ENCODE data around the gene WDFY4. TPM values are rescaled to one million over a fixed set of nuclear protein-coding genes. Genes with fewer than 3 reads are reported as not detected.

The WDFY4 gene
- polyA plus RNA-seq, 1 donor (not counting 4 experiments of a cell fraction or from before 2014, with no cell fraction given) = 0.04 TPM

- no peak for FAIRE-seq
- Histone ChIP-seq H3K79me2 (ENCODE audit: control insufficient read depth, insufficient read depth, low read length) (no peaks in the 10 kb centered on the region), H3K4me1 (ENCODE audit: control insufficient read depth, extremely low read depth, insufficient read depth, low read length) (no peaks in the 10 kb centered on the region), H3K9ac (ENCODE audit: control insufficient read depth, extremely low read depth, insufficient read depth, low read length) (no peak overlapping the region), H3K36me3 (ENCODE audit: control insufficient read depth in 2 of 2, extremely low read depth in 1 of 2, insufficient read depth in 2 of 2, low read length in 2 of 2) (no peaks in the 10 kb centered on the region), H4K20me1 (ENCODE audit: control insufficient read depth, extremely low read depth, insufficient read depth, low read length) (no peaks in the 10 kb centered on the region), H3K9me3 (ENCODE audit: control insufficient read depth, low read depth, low read length) (no peaks in the 10 kb centered on the region), H3K4me3 (ENCODE audit: control insufficient read depth in 2 of 3, extremely low read depth in 1 of 3, insufficient read depth in 2 of 3, low read depth in 1 of 3, low read length in 3 of 3) (no peak overlapping the region), H3K4me2 (ENCODE audit: control insufficient read depth, extremely low read depth, insufficient read depth, low read depth, low read length) (no peak overlapping the region), H3K9me1 (ENCODE audit: control insufficient read depth, extremely low read depth, insufficient read depth, low read length) (no peaks in the 10 kb centered on the region), H3K27ac (ENCODE audit: control insufficient read depth, insufficient read depth, low read length) (no peak overlapping the region), H2AFZ (ENCODE audit: control insufficient read depth, low read length) (no peak overlapping the region), H3K27me3 (ENCODE audit: control insufficient read depth, extremely low read depth, insufficient read depth, low read length) (peaks cover 2% of the 10 kb centered on the region)
- no peak for DNase-seq (ENCODE audit: low read depth, low spot score)
- TF ChIP-seq EZH2 (IDR thresholded peaks at IDR 0.05; ENCODE audit: low read length) (no peak), CTCF (optimal IDR thresholded peaks at IDR 0.05 in 1 of 3, IDR thresholded peaks at IDR 0.05 in 1 of 3, conservative IDR thresholded peaks at IDR 0.05 in 1 of 3; ENCODE audit: extremely low read depth in 1 of 3, insufficient read depth in 2 of 3, low read length in 3 of 3) (no peak)
- dilution Hi-C loops (cut with MboI; ENCODE audit: extremely low pct_ligation_motif_present, low sequenced_read_pairs) = no loop called here
These were observed 339.8 kb downstream of the WDFY4 start for GRCh38 chr10:49024484-49024883.

GRCh38 chr10:49025347-49025983 lies 340.8 kb downstream of the WDFY4 start:
- H3K4me2 ChIP-seq (ENCODE audit: control insufficient read depth, extremely low read depth, insufficient read depth, low read depth, low read length) = no peak overlapping the region
- no peak overlapping the region for H3K9ac ChIP-seq (ENCODE audit: control insufficient read depth, extremely low read depth, insufficient read depth, low read length)
- H3K36me3 ChIP-seq (ENCODE audit: control insufficient read depth in 2 of 2, extremely low read depth in 1 of 2, insufficient read depth in 2 of 2, low read length in 2 of 2) = no peaks in the 10 kb centered on the region
- FAIRE-seq (no peak), DNase-seq (ENCODE audit: low read depth, low spot score) (no peak)
- H3K4me1 ChIP-seq (ENCODE audit: control insufficient read depth, extremely low read depth, insufficient read depth, low read length) = no peaks in the 10 kb centered on the region
- no peaks in the 10 kb centered on the region for H4K20me1 ChIP-seq (ENCODE audit: control insufficient read depth, extremely low read depth, insufficient read depth, low read length)
- TF ChIP-seq EZH2 (IDR thresholded peaks at IDR 0.05; ENCODE audit: low read length) (no peak), CTCF (optimal IDR thresholded peaks at IDR 0.05 in 1 of 3, IDR thresholded peaks at IDR 0.05 in 1 of 3, conservative IDR thresholded peaks at IDR 0.05 in 1 of 3; ENCODE audit: extremely low read depth in 1 of 3, insufficient read depth in 2 of 3, low read length in 3 of 3) (no peak)
- dilution Hi-C loops (cut with MboI; ENCODE audit: extremely low pct_ligation_motif_present, low sequenced_read_pairs) = no loop called here
- no peaks in the 10 kb centered on the region for H3K9me3 ChIP-seq (ENCODE audit: control insufficient read depth, low read depth, low read length)
- no peaks in the 10 kb centered on the region for H3K9me1 ChIP-seq (ENCODE audit: control insufficient read depth, extremely low read depth, insufficient read depth, low read length)
- no peak overlapping the region for H2AFZ ChIP-seq (ENCODE audit: control insufficient read depth, low read length)
- no peak overlapping the region for H3K4me3 ChIP-seq (ENCODE audit: control insufficient read depth in 2 of 3, extremely low read depth in 1 of 3, insufficient read depth in 2 of 3, low read depth in 1 of 3, low read length in 3 of 3)
- no peak overlapping the region for H3K27ac ChIP-seq (ENCODE audit: control insufficient read depth, insufficient read depth, low read length)
- H3K27me3 ChIP-seq (ENCODE audit: control insufficient read depth, extremely low read depth, insufficient read depth, low read length) = no peaks in the 10 kb centered on the region
- no peaks in the 10 kb centered on the region for H3K79me2 ChIP-seq (ENCODE audit: control insufficient read depth, insufficient read depth, low read length)

Data from keratinocyte (primary cell).